ENCODE measurements around the gene UNC5C.

- TF ChIP-seq, protein P1, sequence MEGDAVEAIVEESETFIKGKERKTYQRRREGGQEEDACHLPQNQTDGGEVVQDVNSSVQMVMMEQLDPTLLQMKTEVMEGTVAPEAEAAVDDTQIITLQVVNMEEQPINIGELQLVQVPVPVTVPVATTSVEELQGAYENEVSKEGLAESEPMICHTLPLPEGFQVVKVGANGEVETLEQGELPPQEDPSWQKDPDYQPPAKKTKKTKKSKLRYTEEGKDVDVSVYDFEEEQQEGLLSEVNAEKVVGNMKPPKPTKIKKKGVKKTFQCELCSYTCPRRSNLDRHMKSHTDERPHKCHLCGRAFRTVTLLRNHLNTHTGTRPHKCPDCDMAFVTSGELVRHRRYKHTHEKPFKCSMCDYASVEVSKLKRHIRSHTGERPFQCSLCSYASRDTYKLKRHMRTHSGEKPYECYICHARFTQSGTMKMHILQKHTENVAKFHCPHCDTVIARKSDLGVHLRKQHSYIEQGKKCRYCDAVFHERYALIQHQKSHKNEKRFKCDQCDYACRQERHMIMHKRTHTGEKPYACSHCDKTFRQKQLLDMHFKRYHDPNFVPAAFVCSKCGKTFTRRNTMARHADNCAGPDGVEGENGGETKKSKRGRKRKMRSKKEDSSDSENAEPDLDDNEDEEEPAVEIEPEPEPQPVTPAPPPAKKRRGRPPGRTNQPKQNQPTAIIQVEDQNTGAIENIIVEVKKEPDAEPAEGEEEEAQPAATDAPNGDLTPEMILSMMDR (IDR thresholded peaks at IDR 0.05), result no peak
- no peak for TF ChIP-seq POLR2A (IDR thresholded peaks at IDR 0.05)
Observed at GRCh38 chr4:95387719-95388118, 161.1 kb downstream of the UNC5C start.
